SK-N-SH (cell line): ENCODE data around the gene PIGM. TPM values are rescaled to one million over a fixed set of nuclear protein-coding genes. Genes with fewer than 3 reads are reported as not detected.

Source experiments
- CTCF ChIA-PET: fragments of 300-600, 350-600 bp; formaldehyde crosslinking; extraction: SDS; loops from one replicate; lab custom pipeline; 2021; lab: Yijun Ruan, JAX
- POLR2A ChIA-PET: fragments of 350-600 bp; sonication (Branson Sonifier 250); formaldehyde crosslinking; extraction: SDS; loops from one replicate; lab custom pipeline; 2020; ENCODE audit warnings: antibody characterized with exemption, inconsistent platforms; lab: Yijun Ruan, JAX
- DNase-seq: peaks from one replicate; pipeline ENCODE4 v3.0.0; 2012
- H2AFZ ChIP-seq: fragments of 200-600 bp; sonication (generic); 2 replicates; pipeline ENCODE4 v1.8.1; 2016; ENCODE audit warnings: antibody characterized with exemption, mild to moderate bottlenecking, low read depth
- H3F3A ChIP-seq: fragments of 200-600 bp; sonication (generic); replicated peaks from 2 replicates; pipeline ENCODE3; 2016; ENCODE audit warnings: antibody characterized with exemption, mild to moderate bottlenecking; ENCODE audit not compliant: insufficient read depth
- H3K27ac ChIP-seq, 2 experiments: fragments of 200-500 bp in 1 of 2; fragments of 200-600 bp in 1 of 2; sonication (Bioruptor generic) in 1 of 2; sonication (generic), shearing (Covaris generic) in 1 of 2; 2 replicates each; pipeline versions ENCODE4 v1.5.1 to v1.6.1; 2014 to 2016; ENCODE audit warnings: low read depth in 2 of 2, inconsistent platforms in 1 of 2, low read length in 1 of 2, mild to moderate bottlenecking in 1 of 2, mixed read lengths in 1 of 2
- H3K27me3 ChIP-seq: fragments of 200-600 bp; sonication (generic), shearing (Covaris generic); 2 replicates; pipeline ENCODE4 v1.6.1; 2016; ENCODE audit warnings: mixed run types; ENCODE audit not compliant: insufficient read depth
- H3K36me3 ChIP-seq, 2 experiments: fragments of 200-500 bp in 1 of 2; fragments of 200-600 bp in 1 of 2; sonication (Bioruptor generic) in 1 of 2; sonication (generic) in 1 of 2; replicated peaks in 1 of 2; 2 replicates each; pipeline versions ENCODE3 to v1.5.1; 2014 to 2016; ENCODE audit warnings: low read length in 1 of 2, mild to moderate bottlenecking in 1 of 2; ENCODE audit not compliant: insufficient read depth in 2 of 2, control insufficient read depth in 1 of 2
- H3K4me1 ChIP-seq, 2 experiments: fragments of 200-500 bp in 1 of 2; fragments of 200-600 bp in 1 of 2; sonication (Bioruptor generic) in 1 of 2; sonication (generic), shearing (Covaris generic) in 1 of 2; 2 replicates each; pipeline versions ENCODE4 v1.5.1 to v1.6.1; 2014 to 2016; ENCODE audit warnings: low read depth in 1 of 2, low read length in 1 of 2, mixed run types in 1 of 2; ENCODE audit not compliant: insufficient read depth in 2 of 2, control insufficient read depth in 1 of 2
- H3K4me2 ChIP-seq: fragments of 200-600 bp; sonication (generic), shearing (Covaris generic); 2 replicates; pipeline ENCODE4 v1.6.1; 2017; ENCODE audit warnings: mixed run types
- H3K4me3 ChIP-seq, 2 experiments: fragments of 200-500 bp in 1 of 2; fragments of 200-600 bp in 1 of 2; sonication (Bioruptor generic) in 1 of 2; sonication (generic), shearing (Covaris generic) in 1 of 2; 2 replicates each; pipeline versions ENCODE4 v1.5.1 to v1.8.1; 2014 to 2016; ENCODE audit warnings: low read depth in 2 of 2, inconsistent platforms in 1 of 2, low read length in 1 of 2, mild to moderate bottlenecking in 1 of 2, mixed read lengths in 1 of 2, moderate library complexity in 1 of 2
- H3K79me2 ChIP-seq: fragments of 200-600 bp; sonication (generic); 2 replicates; pipeline ENCODE4 v1.8.1; 2017; ENCODE audit warnings: mild to moderate bottlenecking; ENCODE audit not compliant: insufficient read depth
- H3K9ac ChIP-seq: fragments of 200-600 bp; sonication (generic); 2 replicates; pipeline ENCODE4 v1.6.1; 2017; ENCODE audit warnings: mixed run types
- H3K9me2 ChIP-seq: fragments of 200-600 bp; sonication (generic); 2 replicates; pipeline ENCODE4 v1.6.1; 2017; ENCODE audit warnings: mixed run types
- H3K9me3 ChIP-seq: fragments of 200-600 bp; sonication (generic); 2 replicates; pipeline ENCODE4 v1.6.1; 2017; ENCODE audit warnings: mixed run types, mild to moderate bottlenecking, moderate library complexity
- H4K20me1 ChIP-seq: fragments of 200-600 bp; sonication (generic); 2 replicates; pipeline ENCODE4 v1.6.1; 2017; ENCODE audit warnings: mild to moderate bottlenecking, mixed run types; ENCODE audit not compliant: insufficient read depth
- CHD2 ChIP-seq: fragments of 150-350 bp; IDR thresholded peaks from 2 replicates; pipeline ENCODE4 v1.6.1; 2018; ENCODE audit warnings: low read length; ENCODE audit not compliant: partially characterized antibody
- EP300 ChIP-seq, 2 experiments: IDR thresholded peaks; 2 replicates each; pipeline versions ENCODE4 v1.4.0 to v1.6.1; 2012; ENCODE audit warnings: borderline replicate concordance in 1 of 2, low read depth in 1 of 2, low read length in 1 of 2
- EZH2phosphoT487 ChIP-seq: fragments of 200-600 bp; sonication (generic); IDR thresholded peaks from 2 replicates; pipeline ENCODE4 v1.6.1; 2017; ENCODE audit warnings: low read depth, mixed run types, mild to moderate bottlenecking, antibody characterized with exemption, moderate library complexity, borderline replicate concordance
- FOSL2 ChIP-seq: IDR thresholded peaks from 2 replicates; pipeline ENCODE4 v1.4.0; 2012; ENCODE audit warnings: low read depth, mild to moderate bottlenecking, moderate library complexity, borderline replicate concordance
- FOXJ3 ChIP-seq: sonication (generic); formaldehyde crosslinking; IDR thresholded peaks from 2 replicates; pipeline ENCODE4 v1.5.1; 2020; ENCODE audit warnings: mild to moderate bottlenecking, missing genetic modification reagents
- GABPA ChIP-seq: IDR thresholded peaks from 2 replicates; pipeline ENCODE4 v1.4.0; 2012; ENCODE audit warnings: low read depth, mild to moderate bottlenecking
- GATA2 ChIP-seq: sonication (generic); formaldehyde crosslinking; IDR thresholded peaks from 2 replicates; pipeline ENCODE4 v1.5.0; 2020; ENCODE audit warnings: mild to moderate bottlenecking, missing genetic modification reagents
- JUND ChIP-seq: IDR thresholded peaks from 2 replicates; pipeline ENCODE4 v1.4.0; 2012
- MXI1 ChIP-seq: IDR thresholded peaks from 2 replicates; pipeline ENCODE4 v1.6.1; 2012; ENCODE audit warnings: mild to moderate bottlenecking, low read depth, low read length, improper control_type of control experiment
- NFIC ChIP-seq: IDR thresholded peaks from 2 replicates; pipeline ENCODE4 v1.4.0; 2012; ENCODE audit warnings: borderline replicate concordance
- NRF1 ChIP-seq: IDR thresholded peaks from 2 replicates; pipeline ENCODE4 v1.6.1; 2012; ENCODE audit warnings: low read depth, mild to moderate bottlenecking, low read length
- PBX3 ChIP-seq: IDR thresholded peaks from 2 replicates; pipeline ENCODE4; 2012
- POLR2AphosphoS5 ChIP-seq: IDR thresholded peaks from 2 replicates; pipeline ENCODE4 v1.6.1; 2012; ENCODE audit warnings: low read depth, low read length
- RCOR1 ChIP-seq: fragments of 150-350 bp; IDR thresholded peaks from 2 replicates; pipeline ENCODE4 v1.6.1; 2017; ENCODE audit warnings: antibody characterized with exemption, low read length
- RFX5 ChIP-seq: IDR thresholded peaks from 2 replicates; pipeline ENCODE4 v1.6.1; 2012; ENCODE audit warnings: mild to moderate bottlenecking, improper control_type of control experiment, low read length
- SMC3 ChIP-seq: IDR thresholded peaks from 2 replicates; pipeline ENCODE4 v1.6.1; 2012; ENCODE audit warnings: low read depth, low read length, improper control_type of control experiment
- TCF12 ChIP-seq: IDR thresholded peaks from 2 replicates; pipeline ENCODE4 v1.4.0; 2012
- TEAD4 ChIP-seq: IDR thresholded peaks from 2 replicates; pipeline ENCODE4 v1.4.0; 2012; ENCODE audit warnings: mild to moderate bottlenecking, borderline replicate concordance; ENCODE audit not compliant: insufficient read depth
- YY1 ChIP-seq: IDR thresholded peaks from 2 replicates; pipeline ENCODE4 v1.4.0; 2012; ENCODE audit warnings: low read depth, mild to moderate bottlenecking
- WGBS: methylation state at CpG from one replicate; pipeline ENCODE4 v1.1.6; 2017; ENCODE audit warnings: low lambda C conversion rate; 5-methylcytosine and 5-hydroxymethylcytosine counted together
- polyA plus RNA-seq, 3 experiments: library from polyadenylated mRNA; depleted of rRNA; stranded (reverse); fragments of >200 nt; gene quantifications; 2 replicates each; pipeline ENCODE4 v1.2.3, GENCODE V29; 2012
- TF ChIP-seq, protein P1 (sequence below): IDR thresholded peaks from 2 replicates; pipeline ENCODE4 v1.4.0; 2012; ENCODE audit warnings: low read depth, borderline replicate concordance
- TF ChIP-seq, protein P2 (sequence below): IDR thresholded peaks from 2 replicates; pipeline ENCODE4 v1.4.0; 2012; ENCODE audit warnings: low read depth

Gene PIGM
- polyA plus RNA-seq, 1 of the 3 experiments (the other 2 are of a cell fraction) = 4.0 TPM

- H3K9me2 ChIP-seq = no peaks in the 10 kb centered on the region
- DNase-seq = no peak
- H3K9ac ChIP-seq = no peak overlapping the region
- H3K36me3 ChIP-seq = no peaks in the 10 kb centered on the region
- no peaks in the 10 kb centered on the region for H3K9me3 ChIP-seq
- WGBS = 48% methylated on average over 6 of the region's 6 CpGs
- no peaks in the 10 kb centered on the region for H3K79me2 ChIP-seq
- H3K4me3 ChIP-seq = no peak overlapping the region
- no peak overlapping the region for H3K4me2 ChIP-seq
- no peaks in the 10 kb centered on the region for H4K20me1 ChIP-seq
- no peak overlapping the region for H3K27ac ChIP-seq
- ChIA-PET CTCF (interaction anchor here (1.0 to 10.7 kb wide), 11 partner anchors 10 to 185 kb away, joined by 3 to 74 read pairs (median 6); partner anchors contain the start of gene KCNJ9), POLR2A (no interaction called here)
- H2AFZ ChIP-seq = no peak overlapping the region
- H3F3A ChIP-seq = no peaks in the 10 kb centered on the region
- peaks cover 0 to 9% of the 10 kb centered on the region in 2 experiments; a peak in 1 of 4 replicates for H3K4me1 ChIP-seq
- H3K27me3 ChIP-seq = peaks cover 59% of the 10 kb centered on the region
- no peak for TF ChIP-seq NRF1
- no peak for TF ChIP-seq RCOR1
- no peak for TF ChIP-seq TEAD4
- TF ChIP-seq FOSL2 = no peak
- no peak for TF ChIP-seq YY1
Observed at GRCh38 chr1:160066829-160067745, 35.3 kb upstream of the PIGM start.

- CTCF ChIA-PET = interaction anchor here (0.6 to 2.8 kb wide), 4 partner anchors 13 to 129 kb away, joined by 3 to 24 read pairs (median 11); no protein-coding TSS in a partner anchor
- TF ChIP-seq CHD2 = no peak
- TF ChIP-seq, protein P1, sequence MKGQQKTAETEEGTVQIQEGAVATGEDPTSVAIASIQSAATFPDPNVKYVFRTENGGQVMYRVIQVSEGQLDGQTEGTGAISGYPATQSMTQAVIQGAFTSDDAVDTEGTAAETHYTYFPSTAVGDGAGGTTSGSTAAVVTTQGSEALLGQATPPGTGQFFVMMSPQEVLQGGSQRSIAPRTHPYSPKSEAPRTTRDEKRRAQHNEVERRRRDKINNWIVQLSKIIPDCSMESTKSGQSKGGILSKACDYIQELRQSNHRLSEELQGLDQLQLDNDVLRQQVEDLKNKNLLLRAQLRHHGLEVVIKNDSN = no peak
- no peak for TF ChIP-seq RFX5
- no peak for TF ChIP-seq PBX3
- TF ChIP-seq EP300 (IDR thresholded peaks at IDR 0.05; ENCODE audit: borderline replicate concordance in 1 of 2, low read depth in 1 of 2, low read length in 1 of 2) = no peak
- no peak for TF ChIP-seq TEAD4
- TF ChIP-seq JUND = no peak
- TF ChIP-seq FOXJ3 (CRISPR knock-in tag) = no peak
- TF ChIP-seq NRF1 = no peak
- no peak for TF ChIP-seq FOSL2
- TF ChIP-seq POLR2AphosphoS5 = no peak
- no peak for TF ChIP-seq MXI1
- no peak for TF ChIP-seq GATA2
- TF ChIP-seq TCF12 = no peak
- TF ChIP-seq SMC3 = no peak
- no peak for TF ChIP-seq GABPA
- no peak for TF ChIP-seq NFIC
- TF ChIP-seq, protein P2, sequence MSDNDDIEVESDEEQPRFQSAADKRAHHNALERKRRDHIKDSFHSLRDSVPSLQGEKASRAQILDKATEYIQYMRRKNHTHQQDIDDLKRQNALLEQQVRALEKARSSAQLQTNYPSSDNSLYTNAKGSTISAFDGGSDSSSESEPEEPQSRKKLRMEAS = no peak
- no peak for TF ChIP-seq EZH2phosphoT487
- H3K27me3 ChIP-seq = peaks cover 51% of the 10 kb centered on the region
Observed at GRCh38 chr1:160064746-160065145, 33.0 kb upstream of the PIGM start.

More at GRCh38 chr1:160064746-160065145, 33.0 kb upstream of the PIGM start:
- Histone ChIP-seq H3K27ac (no peak overlapping the region), H3F3A (no peaks in the 10 kb centered on the region), H3K4me1 (peaks cover 0 to 12% of the 10 kb centered on the region in 2 experiments; a peak in 1 of 4 replicates), H2AFZ (no peak overlapping the region), H3K9ac (no peak overlapping the region), H3K36me3 (no peaks in the 10 kb centered on the region), H3K79me2 (no peaks in the 10 kb centered on the region), H3K9me2 (no peaks in the 10 kb centered on the region), H3K9me3 (no peaks in the 10 kb centered on the region), H4K20me1 (no peaks in the 10 kb centered on the region), H3K4me2 (no peak overlapping the region), H3K4me3 (no peak overlapping the region)
- no peak for DNase-seq
- 27% methylated on average over 1 of the region's 3 CpGs for WGBS
- POLR2A ChIA-PET = no interaction called here
